Prostate gland (tissue), 2 donors: Measurements from ENCODE around the gene CARD19. TPM values are rescaled to one million over a fixed set of nuclear protein-coding genes. Genes with fewer than 3 reads are reported as not detected.

ENCODE experiments used
- DNase-seq: peaks from one replicate; pipeline ENCODE4 v3.0.0-alpha.2; 2019; ENCODE audit warnings: low spot score
- H3K27ac ChIP-seq, 2 donors: fragments of 200-600 bp; sonication (generic); 2 replicates each; pipeline ENCODE4 v1.5.1; 2017 to 2019
- H3K27me3 ChIP-seq: fragments of 200-600 bp; sonication (generic); replicated peaks from 2 replicates; pipeline ENCODE4 v1.5.1; 2019; ENCODE audit not compliant: insufficient read depth
- H3K36me3 ChIP-seq, 2 donors: fragments of 200-600 bp; sonication (generic); 1 replicate in 1 of 2; 2 replicates in 1 of 2; pipeline versions ENCODE4 v1.5.1 to v1.8.1; 2017 to 2019
- H3K4me1 ChIP-seq: fragments of 200-600 bp; sonication (generic); replicated peaks from 2 replicates; pipeline ENCODE4 v1.5.1; 2019
- H3K4me3 ChIP-seq, 2 donors: fragments of 200-600 bp; sonication (generic); 2 replicates each; pipeline ENCODE4 v1.5.1; 2017 to 2019
- H3K9me3 ChIP-seq: fragments of 200-600 bp; sonication (generic); 2 replicates; pipeline ENCODE4 v1.5.1; 2017
- POLR2A ChIP-seq: fragments of 450-650 bp; IDR thresholded peaks from one replicate; pipeline ENCODE4 v1.6.1; 2016; ENCODE audit warnings: antibody characterized with exemption, mild to moderate bottlenecking
- POLR2AphosphoS5 ChIP-seq: sonication (generic); formaldehyde crosslinking; IDR thresholded peaks from one replicate; pipeline ENCODE4 v1.6.1; 2017; ENCODE audit warnings: antibody characterized with exemption
- WGBS: methylation state at CpG from one replicate; pipeline ENCODE4 v1.1.5; 2018; 5-methylcytosine and 5-hydroxymethylcytosine counted together
- intact Hi-C: fragments of 100-400 bp; cut with DNase I; formaldehyde crosslinking; loops from one replicate; pipeline ENCODE4 v1.14.2; 2022
- total RNA-seq, 2 donors: library from RNA; depleted of rRNA; stranded (reverse); fragments of >200 nt; gene quantifications; one replicate each; pipeline ENCODE4 v1.1.0, GENCODE V29; 2016
- TF ChIP-seq, protein P1 (sequence below), 4 experiments: fragments of 200-600 bp in 2 of 4; fragments of 450-650 bp in 2 of 4; sonication (generic) in 2 of 4; IDR thresholded peaks; 1 replicate in 3 of 4; 2 replicates in 1 of 4; pipeline ENCODE4 v1.5.1; 2016 to 2019; ENCODE audit warnings: antibody characterized with exemption in 4 of 4, mild to moderate bottlenecking in 2 of 4, moderate library complexity in 2 of 4

CARD19 gene
- total RNA-seq, 2 donors from 2014 or later, result 41.9 to 111 TPM

DNA sequence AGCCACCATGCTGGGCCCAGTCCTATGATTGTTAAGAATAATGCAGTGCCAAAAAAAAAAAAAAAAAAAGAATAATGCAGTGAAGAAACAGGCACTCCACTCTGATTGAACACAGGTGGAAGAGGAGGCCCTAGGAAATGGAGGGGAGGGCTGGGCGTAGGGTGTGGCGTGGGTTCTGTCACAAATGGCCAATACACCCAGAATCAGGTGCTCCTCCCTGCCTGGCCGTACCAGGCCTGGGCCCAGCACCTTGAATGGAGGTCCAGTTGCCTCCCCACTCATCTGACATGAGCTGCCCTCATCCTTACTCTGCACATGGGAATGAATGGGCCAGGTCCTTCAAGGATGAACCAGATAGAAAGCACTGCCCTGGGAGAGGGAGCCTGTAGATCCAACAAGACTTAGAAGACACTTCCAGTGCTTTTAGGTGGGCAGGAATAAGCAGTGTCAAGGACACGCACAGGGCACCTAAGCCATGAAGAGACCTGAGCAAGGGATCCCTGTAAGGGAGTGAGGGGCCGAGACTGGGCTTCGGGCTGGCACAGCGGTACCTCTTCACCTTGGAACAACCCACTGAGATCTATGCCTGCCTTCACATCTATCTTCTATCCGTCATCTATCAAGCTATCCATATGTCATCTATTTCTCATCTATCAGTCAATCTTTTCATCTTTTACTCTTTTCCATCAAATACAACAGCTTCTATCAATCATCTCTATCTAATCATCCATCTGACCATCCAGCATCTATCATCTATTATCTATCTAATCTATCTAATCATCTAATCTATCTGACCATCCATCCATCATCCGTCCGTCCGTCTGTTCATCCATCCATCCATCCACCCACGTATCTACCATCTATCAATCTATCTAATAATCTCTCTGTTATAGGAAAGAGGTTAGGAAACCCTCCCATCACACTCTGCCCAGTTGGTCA, 22.2 kb downstream of the CARD19 start:
- intact Hi-C loops, result no loop called here
- H3K9me3 ChIP-seq, result no peaks in the 10 kb centered on the region
- H3K4me1 ChIP-seq, result no peaks in the 10 kb centered on the region
- no peaks in the 10 kb centered on the region for H3K27me3 ChIP-seq
- TF ChIP-seq POLR2A (no peak), POLR2AphosphoS5 (no peak)
- TF ChIP-seq, protein P1, sequence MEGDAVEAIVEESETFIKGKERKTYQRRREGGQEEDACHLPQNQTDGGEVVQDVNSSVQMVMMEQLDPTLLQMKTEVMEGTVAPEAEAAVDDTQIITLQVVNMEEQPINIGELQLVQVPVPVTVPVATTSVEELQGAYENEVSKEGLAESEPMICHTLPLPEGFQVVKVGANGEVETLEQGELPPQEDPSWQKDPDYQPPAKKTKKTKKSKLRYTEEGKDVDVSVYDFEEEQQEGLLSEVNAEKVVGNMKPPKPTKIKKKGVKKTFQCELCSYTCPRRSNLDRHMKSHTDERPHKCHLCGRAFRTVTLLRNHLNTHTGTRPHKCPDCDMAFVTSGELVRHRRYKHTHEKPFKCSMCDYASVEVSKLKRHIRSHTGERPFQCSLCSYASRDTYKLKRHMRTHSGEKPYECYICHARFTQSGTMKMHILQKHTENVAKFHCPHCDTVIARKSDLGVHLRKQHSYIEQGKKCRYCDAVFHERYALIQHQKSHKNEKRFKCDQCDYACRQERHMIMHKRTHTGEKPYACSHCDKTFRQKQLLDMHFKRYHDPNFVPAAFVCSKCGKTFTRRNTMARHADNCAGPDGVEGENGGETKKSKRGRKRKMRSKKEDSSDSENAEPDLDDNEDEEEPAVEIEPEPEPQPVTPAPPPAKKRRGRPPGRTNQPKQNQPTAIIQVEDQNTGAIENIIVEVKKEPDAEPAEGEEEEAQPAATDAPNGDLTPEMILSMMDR (IDR thresholded peaks at IDR 0.05), result no peak
- no peak overlapping the region for H3K27ac ChIP-seq
- H3K36me3 ChIP-seq, result no peaks in the 10 kb centered on the region
- no peak overlapping the region for H3K4me3 ChIP-seq
- WGBS, result 91% methylated on average over 12 of the region's 12 CpGs
- DNase-seq, result no peak

- Histone ChIP-seq H3K4me3 (no peak overlapping the region), H3K27me3 (no peaks in the 10 kb centered on the region), H3K9me3 (no peaks in the 10 kb centered on the region), H3K36me3 (no peaks in the 10 kb centered on the region), H3K4me1 (no peaks in the 10 kb centered on the region), H3K27ac (peak overlapping the region; percentile 52 to 62)
- no peak for DNase-seq
- intact Hi-C loops, result no loop called here
- TF ChIP-seq POLR2AphosphoS5 (no peak), POLR2A (no peak)
- TF ChIP-seq, protein P1 (IDR thresholded peaks at IDR 0.05), result no peak
- 90% methylated on average over 12 of the region's 12 CpGs for WGBS
Observed at GRCh38 chr9:93118863-93119702, 23.1 kb downstream of the CARD19 start.

- TF ChIP-seq, protein P1 (IDR thresholded peaks at IDR 0.05), result no peak
- TF ChIP-seq POLR2AphosphoS5 (no peak), POLR2A (no peak)
- no peak for DNase-seq
- 76% methylated on average over 5 of the region's 5 CpGs for WGBS
- H3K4me1 ChIP-seq, result no peaks in the 10 kb centered on the region
- H3K27ac ChIP-seq, result peak overlapping the region; percentile 52 to 62
- no peaks in the 10 kb centered on the region for H3K27me3 ChIP-seq
- H3K36me3 ChIP-seq, result no peaks in the 10 kb centered on the region
- intact Hi-C loops, result no loop called here
- no peak overlapping the region for H3K4me3 ChIP-seq
- H3K9me3 ChIP-seq, result no peaks in the 10 kb centered on the region
Observed at GRCh38 chr9:93119703-93119952, 23.6 kb downstream of the CARD19 start.

GRCh38 chr9:93119953-93120845, 24.2 kb downstream of the CARD19 start:
- TF ChIP-seq POLR2AphosphoS5, result peak; percentile 92
- TF ChIP-seq POLR2A, result no peak
- TF ChIP-seq, protein P1 (IDR thresholded peaks at IDR 0.05), result peak in 2 of 4 experiments; percentile 67 to 79
- Histone ChIP-seq H3K36me3 (no peaks in the 10 kb centered on the region), H3K27ac (peak overlapping the region; percentile 52 to 62), H3K9me3 (no peaks in the 10 kb centered on the region), H3K4me3 (no peak overlapping the region), H3K27me3 (no peaks in the 10 kb centered on the region), H3K4me1 (no peaks in the 10 kb centered on the region)
- intact Hi-C loops, result no loop called here
- peak; percentile 90 for DNase-seq
- WGBS, result 39% methylated on average over 23 of the region's 23 CpGs
